K562 (cell line): Measurements from ENCODE around the gene MLLT3. TPM values are rescaled to one million over a fixed set of nuclear protein-coding genes. Genes with fewer than 3 reads are reported as not detected.

Experiments used
- HNRNPK ChIP-seq: fragments of 200-400 bp; formaldehyde crosslinking; IDR thresholded peaks from one replicate; pipeline ENCODE4 v1.6.1; 2018; ENCODE audit warnings: mild to moderate bottlenecking, low read depth, low read length; ENCODE audit not compliant: poor library complexity, severe bottlenecking
- REST ChIP-seq, 2 experiments: fragments of 450-650 bp; formaldehyde crosslinking in 1 of 2; IDR thresholded peaks; 2 replicates each; pipeline versions ENCODE4 v1.4.0 to v1.6.1; 2014 to 2020; ENCODE audit warnings: mild to moderate bottlenecking in 2 of 2, borderline replicate concordance in 1 of 2, low read depth in 1 of 2
- SMARCA4 ChIP-seq: fragments of 450-650 bp; IDR thresholded peaks from 2 replicates; pipeline ENCODE4 v1.6.1; 2016
- polyA plus RNA-seq, 8 experiments: library from polyadenylated mRNA; depleted of rRNA in 4 of 8; stranded (reverse) in 5 of 8; unstranded in 3 of 8; fragments of >200 nt; fragmentation: Nextera tagmentation in 2 of 8; fragmentation: Illumina TruSeq in 1 of 8; extraction: Ambion mirVana in 2 of 8; extraction: Trizol in 1 of 8; gene quantifications; 2 replicates each; pipeline versions ENCODE4 v1.2.1 to v1.2.3, GENCODE V29; 2011 to 2014; ENCODE audit warnings: inconsistent platforms in 1 of 8, missing spikeins in 1 of 8
- total RNA-seq, 7 experiments: library from RNA; depleted of rRNA in 6 of 7; stranded (reverse); fragments of >200 nt in 6 of 7; fragmentation: Illumina TruSeq in 2 of 7; extraction: Trizol in 2 of 7; gene quantifications; 2 replicates each; pipeline versions ENCODE4 v1.2.1 to v1.2.3, GENCODE V29; 2011 to 2021; ENCODE audit warnings: low replicate concordance in 1 of 7
- TF ChIP-seq, protein P1 (sequence below): fragments of 200-800 bp; sonication (Bioruptor generic); IDR thresholded peaks from 2 replicates; pipeline ENCODE4 v1.6.1; 2016; ENCODE audit warnings: missing genetic modification characterization, missing compliant biosample characterization

The MLLT3 gene
- total and polyA plus RNA-seq, 9 of the 15 experiments (the other 6 are each of a cell fraction or from before 2014, with no cell fraction given) = 0.07 to 0.42 (median 0.22) TPM; not detected in 4

DNA sequence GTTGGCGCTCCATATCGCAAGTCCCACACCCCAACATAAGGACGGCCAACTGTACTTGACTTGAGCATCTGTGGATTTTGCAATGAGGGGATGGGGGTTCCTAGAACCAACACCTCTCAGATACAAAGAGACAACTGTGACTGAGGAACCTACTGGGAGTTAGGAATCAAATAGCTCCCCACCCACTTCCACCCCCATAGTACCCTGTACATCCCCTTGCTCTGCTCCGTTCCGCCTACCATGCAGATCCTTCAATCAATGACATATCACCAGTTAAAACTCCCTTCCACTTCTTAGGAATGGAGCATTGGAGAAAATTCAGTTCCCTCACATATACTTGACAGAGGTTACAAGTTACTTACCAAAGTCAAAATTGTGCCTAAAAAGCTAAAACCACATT lies 140.9 kb downstream of the MLLT3 start (continued):
- TF ChIP-seq REST (IDR thresholded peaks at IDR 0.05; ENCODE audit: borderline replicate concordance) (no peak), REST (CRISPR knock-in tag; IDR thresholded peaks at IDR 0.05; ENCODE audit: low read depth) (no peak), SMARCA4 (no peak), HNRNPK (no peak)
- TF ChIP-seq, protein P1, sequence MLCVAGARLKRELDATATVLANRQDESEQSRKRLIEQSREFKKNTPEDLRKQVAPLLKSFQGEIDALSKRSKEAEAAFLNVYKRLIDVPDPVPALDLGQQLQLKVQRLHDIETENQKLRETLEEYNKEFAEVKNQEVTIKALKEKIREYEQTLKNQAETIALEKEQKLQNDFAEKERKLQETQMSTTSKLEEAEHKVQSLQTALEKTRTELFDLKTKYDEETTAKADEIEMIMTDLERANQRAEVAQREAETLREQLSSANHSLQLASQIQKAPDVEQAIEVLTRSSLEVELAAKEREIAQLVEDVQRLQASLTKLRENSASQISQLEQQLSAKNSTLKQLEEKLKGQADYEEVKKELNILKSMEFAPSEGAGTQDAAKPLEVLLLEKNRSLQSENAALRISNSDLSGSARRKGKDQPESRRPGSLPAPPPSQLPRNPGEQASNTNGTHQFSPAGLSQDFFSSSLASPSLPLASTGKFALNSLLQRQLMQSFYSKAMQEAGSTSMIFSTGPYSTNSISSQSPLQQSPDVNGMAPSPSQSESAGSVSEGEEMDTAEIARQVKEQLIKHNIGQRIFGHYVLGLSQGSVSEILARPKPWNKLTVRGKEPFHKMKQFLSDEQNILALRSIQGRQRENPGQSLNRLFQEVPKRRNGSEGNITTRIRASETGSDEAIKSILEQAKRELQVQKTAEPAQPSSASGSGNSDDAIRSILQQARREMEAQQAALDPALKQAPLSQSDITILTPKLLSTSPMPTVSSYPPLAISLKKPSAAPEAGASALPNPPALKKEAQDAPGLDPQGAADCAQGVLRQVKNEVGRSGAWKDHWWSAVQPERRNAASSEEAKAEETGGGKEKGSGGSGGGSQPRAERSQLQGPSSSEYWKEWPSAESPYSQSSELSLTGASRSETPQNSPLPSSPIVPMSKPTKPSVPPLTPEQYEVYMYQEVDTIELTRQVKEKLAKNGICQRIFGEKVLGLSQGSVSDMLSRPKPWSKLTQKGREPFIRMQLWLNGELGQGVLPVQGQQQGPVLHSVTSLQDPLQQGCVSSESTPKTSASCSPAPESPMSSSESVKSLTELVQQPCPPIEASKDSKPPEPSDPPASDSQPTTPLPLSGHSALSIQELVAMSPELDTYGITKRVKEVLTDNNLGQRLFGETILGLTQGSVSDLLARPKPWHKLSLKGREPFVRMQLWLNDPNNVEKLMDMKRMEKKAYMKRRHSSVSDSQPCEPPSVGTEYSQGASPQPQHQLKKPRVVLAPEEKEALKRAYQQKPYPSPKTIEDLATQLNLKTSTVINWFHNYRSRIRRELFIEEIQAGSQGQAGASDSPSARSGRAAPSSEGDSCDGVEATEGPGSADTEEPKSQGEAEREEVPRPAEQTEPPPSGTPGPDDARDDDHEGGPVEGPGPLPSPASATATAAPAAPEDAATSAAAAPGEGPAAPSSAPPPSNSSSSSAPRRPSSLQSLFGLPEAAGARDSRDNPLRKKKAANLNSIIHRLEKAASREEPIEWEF (CRISPR knock-in tag) = no peak
